SKM-1 treated with dmso at 0.1 percent for 144 hours (cell line): ENCODE data around the gene IMP4.
A peak's percentile ranks its signal among the peaks of the same experiment; 100 is the strongest.

ENCODE experiments used
- DNase-seq: peaks from one replicate; lab custom pipeline; 2025; ENCODE audit not compliant: unreplicated experiment; lab: John Stamatoyannopoulos, UW

IMP4 gene

DNA sequence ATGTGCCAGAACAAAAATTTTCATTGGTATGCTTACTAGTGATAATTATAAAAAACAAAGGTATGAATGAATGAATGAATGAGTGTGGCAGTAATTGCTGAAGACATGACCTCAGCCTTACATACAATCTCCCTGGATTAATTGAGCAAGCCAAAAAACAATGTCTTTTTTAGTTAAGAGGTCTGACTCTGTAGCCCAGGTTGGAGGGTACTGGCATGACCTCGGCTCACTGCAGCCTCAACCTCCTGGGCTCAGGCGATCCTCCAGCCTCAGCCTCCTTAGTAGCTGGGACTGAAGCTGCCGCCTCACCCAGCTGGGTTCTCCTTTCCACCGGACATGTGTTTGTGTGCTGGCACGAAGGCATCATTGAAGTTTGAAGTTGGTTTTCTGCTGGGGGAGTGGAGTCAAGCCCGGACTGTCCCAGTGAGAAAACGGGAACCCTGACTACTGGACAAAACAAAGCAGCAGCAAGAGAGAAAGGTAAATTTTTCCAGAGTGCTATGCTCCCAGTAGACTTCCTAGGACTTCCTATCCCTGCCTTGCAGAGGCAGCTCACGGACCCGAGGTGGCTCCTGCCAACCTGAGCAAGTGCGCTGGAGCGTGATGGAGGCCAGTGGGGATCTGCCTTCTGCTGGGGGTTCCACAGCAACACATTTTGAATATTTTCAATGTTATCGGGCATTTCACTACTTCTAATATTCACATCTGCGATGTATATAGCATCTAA is 6.4 kb upstream of the IMP4 start:
- no peak for DNase-seq

DNA sequence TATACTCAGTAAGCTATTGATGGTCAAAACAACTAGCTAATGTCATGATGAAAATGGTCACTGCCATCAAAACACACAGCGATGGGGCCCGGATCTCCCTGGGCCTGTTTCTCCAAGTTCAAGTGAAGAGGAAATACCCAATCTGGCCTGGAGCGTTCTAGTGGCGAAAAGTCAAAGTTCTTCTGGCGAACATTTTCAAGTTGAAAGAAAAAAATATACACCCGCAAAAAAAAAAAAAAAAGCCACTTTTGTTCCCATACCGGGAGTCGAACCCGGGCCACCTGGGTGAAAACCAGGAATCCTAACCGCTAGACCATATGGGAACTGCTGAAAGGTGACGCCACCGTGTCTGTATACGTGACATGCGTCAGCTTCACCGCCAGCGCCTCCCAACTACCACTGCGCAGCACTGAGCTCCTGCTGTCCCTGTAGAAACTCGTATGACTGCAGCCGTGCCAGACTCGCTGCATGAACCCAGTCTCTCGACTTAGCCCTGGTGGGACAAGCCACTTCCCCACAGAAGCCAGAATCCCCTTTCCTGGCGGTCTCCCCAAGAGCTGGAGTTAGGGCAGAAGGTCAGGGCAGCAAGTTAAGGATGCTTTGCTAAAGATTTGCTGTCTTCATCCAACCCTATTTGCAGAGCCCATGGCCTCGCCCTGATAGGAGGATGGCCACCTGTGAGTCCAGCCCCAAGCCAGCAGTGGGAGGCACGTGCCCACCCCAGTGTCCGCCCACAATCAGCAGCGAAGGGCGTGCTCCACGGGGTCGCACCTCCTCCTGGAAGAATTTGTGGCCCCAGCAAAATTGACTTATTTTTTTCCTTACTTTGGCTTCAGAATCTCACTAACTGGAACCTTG is 5.6 kb upstream of the IMP4 start:
- no peak for DNase-seq

DNA sequence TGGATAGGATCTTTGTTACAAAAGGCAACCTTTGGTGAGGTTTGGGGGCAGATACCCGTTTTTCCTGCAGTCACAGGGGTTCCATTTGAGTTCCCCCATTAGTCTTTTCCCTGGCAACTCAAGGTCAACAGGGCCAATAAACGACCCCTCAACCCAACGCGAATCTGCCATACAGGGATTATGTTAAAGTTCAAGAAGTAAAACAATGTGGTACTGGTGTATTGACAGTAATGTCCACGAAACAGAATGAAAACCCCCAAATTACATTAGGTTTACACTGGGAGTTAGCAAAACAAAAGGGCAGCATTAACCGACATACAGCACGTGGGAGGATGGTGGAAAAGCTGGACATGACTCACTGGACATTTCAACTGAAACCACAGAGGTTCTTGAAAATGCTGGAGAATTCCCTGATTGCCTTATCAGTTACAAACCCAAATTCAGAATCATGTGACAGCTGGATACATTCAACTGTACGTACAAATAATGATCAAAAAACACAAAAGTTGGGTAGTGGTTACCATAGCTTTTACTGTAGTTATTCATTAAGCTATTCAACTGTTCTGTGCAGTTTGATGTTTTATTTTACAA is 4.9 kb upstream of the IMP4 start:
- no peak for DNase-seq

DNA sequence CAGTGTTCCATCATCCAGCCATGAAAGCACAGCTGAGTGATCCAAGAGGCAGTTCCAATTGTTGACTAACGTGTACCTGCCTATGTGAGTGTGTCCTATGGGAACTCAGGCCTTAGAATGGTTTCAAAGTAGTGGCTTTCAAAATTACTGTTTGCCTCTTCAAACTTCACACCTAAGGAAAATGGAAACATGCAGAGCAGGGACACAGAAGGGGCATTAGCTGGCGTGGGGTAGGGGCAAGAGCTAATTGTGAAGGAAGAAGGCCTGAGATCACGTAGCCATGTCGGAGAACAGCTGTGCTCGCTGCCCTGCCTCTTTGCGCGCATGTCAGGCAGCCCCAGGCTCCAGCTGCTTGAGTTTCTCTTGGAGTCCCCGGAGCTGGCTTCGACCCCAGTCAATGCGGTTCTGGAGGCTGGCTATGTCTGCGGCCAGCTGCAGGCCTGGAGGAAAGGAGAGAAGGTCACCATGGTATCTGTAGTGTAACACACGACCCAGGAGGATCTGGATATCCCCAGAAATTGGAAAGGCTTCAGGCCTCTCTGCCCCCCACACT is 3.8 kb upstream of the IMP4 start:
- DNase-seq: no peak

DNA sequence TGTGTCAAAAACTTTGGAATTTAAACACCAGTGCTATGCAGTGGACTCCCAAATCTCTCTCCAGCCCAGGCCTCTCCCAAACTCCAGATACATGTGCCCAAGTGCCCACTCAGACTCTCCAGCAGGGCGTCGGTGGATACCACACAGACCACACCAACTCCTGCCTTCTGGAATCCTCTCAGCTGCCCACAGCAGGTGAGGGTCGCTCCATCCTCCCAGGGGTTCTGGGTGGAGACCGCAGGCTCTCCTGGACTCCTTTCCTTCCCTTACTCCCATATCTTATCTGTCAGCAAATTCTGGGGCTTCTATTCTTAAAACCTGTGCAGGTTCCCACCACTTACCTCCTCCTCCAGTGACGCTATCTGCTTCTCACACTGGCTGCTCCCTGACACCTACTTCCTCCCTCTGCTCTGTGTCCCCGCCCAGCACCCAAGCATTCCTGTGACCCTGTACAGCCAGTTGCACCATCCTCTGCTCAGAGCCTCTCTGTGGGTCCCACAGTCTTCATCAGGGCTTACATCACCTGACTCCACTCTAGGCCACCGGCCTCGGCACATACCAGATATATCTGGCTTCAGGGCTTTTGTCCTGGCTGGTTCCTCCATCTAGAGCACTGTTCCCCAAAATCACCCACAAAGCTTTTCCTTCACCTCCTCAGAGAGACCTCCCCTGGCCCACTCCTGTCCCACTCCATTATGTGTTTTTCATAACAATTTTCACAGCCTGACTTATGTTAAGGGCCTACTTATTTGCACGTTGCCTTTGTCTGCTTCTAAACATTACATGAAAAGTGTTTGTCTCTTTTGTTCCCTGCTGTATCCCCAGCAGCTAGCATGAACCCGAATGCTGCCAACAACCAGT is 2.6 kb upstream of the IMP4 start:
- DNase-seq: no peak

DNA sequence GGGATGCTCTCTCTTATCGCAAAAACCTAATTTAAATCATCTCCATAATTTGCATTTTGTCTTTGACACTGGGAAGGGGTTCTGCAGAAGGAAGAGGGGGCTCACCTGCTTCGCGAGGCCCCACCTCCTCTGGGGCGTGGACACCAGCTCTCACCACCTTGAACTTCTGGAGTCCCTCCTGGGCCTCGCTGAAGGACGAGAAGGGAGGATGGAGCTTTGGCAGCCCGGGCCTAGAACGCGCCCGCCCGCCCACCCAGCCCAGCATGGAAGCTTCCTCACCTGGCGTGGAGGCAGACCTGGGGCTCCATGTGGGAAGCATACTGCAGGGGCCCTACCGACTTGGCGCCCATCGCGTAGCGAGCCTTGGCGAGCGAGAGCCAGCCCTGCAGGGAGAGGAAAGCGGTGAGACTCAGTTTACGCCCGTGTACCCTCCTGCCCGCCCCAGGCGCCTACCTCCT is 1.1 kb upstream of the IMP4 start:
- no peak for DNase-seq

DNA sequence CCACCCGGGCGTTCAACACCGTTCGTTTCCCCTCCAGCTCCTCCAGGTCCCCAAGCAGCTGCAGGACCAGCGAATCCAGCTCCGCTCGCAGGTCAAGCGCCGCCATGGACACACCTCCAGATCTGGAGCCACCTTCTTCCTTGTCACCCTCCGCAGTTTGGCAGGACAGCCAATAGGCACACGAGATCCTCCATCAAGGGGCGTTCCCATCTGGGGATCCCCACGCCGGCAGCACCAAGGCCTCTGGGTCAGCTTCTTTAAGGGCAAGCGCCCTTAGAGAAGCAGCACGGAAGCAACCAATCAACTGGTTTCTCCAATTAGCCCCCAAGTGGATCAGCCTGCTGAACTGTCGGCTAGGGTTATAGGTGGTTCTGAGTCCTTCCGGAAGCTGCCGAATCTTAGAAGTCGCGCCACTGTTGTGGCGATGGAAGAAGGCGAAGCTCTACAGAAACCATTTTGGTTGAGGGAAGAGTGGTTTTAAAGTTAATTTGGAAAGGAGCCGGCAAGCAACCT is 621 bp upstream of the IMP4 start:
- peak; percentile 95 for DNase-seq

DNA sequence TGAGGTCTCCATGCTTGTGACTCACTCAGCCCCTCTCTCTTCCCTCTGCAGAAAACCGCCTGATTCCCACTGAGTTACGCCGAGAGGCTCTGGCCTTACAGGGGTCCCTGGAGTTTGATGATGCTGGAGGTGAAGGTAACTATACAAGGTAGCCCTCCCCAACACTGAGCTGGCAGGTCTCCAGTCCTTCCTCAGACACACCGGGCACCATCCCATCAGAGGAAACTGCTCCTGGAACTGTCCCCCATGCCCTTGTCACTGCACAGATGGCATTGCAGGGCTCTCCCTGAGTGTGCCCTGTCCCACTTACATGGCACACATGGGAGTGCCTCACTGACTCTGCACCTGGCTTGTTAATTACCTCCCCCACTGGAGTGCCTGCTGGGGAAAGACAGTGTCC is 1.9 kb downstream of the IMP4 start:
- no peak for DNase-seq

DNA sequence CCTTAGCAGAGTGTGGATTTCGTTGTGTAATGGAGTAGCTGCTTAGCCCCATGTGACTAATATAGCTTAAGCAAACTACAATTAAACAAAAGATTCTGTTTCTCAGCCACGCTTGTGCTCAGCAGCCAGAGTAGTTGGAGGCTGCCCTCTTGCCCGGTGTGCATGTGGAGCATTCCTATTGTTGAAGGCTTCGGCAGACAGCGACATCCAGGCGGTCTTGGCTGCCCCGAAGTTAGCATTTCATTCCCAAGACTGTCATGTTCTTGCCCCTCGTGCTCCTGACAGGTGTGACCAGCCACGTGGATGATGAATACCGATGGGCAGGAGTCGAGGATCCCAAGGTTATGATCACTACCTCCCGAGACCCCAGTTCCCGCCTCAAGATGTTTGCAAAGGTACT is 2.4 kb downstream of the IMP4 start:
- no peak for DNase-seq

DNA sequence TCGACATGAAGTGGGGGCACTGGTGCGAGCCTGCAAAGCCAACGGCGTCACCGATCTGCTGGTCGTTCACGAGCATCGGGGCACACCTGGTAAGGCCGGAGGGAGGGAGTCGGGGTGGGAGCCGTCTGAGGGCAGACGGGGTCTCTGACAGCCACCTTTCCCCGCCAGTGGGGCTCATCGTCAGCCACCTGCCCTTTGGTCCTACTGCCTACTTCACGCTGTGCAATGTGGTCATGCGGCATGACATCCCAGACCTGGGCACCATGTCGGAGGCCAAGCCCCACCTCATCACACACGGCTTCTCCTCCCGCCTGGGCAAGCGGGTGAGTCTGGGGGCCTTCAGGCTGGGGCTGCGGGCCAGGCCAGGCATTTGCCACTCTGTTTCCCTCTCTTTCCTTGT is 2.9 kb downstream of the IMP4 start:
- no peak for DNase-seq

DNA sequence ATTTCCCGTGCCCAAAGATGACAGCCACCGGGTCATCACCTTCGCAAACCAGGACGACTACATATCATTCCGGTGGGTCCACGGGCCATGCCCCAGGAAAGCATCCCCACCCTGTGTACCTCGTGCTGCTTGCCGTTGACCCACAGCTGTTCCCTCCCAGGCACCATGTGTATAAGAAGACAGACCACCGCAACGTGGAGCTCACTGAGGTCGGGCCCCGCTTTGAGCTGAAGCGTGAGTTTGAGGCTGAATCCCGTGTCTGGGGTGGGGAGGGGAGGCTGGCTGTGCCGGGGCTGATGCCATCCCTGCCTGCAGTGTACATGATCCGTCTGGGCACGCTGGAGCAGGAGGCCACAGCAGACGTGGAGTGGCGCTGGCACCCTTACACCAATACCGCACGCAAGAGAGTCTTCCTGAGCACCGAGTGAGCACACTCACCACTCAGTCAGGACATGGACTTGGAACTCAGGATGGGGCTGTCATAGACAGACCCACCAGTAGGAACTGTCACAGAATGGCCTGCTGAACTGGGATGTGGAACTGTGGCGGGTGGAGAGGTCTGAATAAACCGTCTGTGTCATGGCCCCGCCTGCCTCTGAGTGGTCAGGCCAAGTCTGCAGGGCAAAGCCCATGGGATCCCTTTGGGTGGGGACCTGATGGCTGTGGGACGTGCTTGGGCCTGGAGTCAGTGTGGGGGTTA is 3.5 kb downstream of the IMP4 start:
- no peak for DNase-seq

DNA sequence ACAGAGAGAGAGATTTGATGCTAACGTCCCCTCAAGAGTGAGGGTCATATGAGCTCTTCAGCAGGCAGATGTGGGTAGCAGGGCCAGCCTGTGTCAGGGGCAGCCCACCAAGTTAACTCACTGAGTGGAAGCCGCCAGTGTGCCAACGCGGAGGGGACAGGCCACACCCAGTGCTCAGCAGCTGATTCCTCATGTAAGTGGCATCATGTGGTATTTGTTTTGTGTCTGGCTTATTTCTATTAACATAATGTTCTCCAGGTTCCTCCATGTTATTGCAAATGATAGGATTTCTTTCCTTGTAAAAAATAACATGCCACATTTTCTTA is 4.0 kb downstream of the IMP4 start:
- DNase-seq: no peak

DNA sequence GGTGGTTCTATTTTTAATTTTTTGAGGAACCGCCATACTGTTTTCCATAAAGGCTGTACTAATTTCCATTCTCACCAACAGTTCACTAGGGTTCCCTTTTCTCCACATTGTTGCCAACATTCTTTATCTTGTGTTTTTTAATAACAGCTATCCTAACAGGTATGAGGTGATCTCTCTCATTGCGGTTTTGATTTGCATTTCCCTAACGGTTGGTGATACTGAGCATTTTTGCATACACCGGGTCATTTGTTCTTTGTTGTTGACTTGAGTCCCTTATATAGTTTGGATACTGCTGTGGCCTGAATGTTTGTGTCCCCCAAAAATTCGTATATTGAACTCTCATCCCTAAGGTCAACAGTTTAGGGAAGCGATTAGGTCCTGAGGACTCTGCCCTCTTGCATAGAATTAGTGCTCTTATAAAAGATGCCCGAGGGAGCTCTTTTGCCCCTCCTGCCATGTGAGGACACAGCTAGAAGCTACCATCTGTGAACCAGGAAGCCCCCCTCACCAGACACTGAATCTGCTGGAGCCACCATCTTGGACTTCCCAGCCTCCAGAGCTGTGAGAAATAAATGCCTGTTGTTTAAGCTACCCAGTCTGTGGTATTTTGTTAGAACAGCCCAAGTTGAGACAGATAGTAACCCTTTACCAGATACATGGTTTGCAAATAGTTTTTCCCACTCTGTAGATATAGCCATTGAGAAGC is 4.7 kb downstream of the IMP4 start:
- DNase-seq: no peak

DNA sequence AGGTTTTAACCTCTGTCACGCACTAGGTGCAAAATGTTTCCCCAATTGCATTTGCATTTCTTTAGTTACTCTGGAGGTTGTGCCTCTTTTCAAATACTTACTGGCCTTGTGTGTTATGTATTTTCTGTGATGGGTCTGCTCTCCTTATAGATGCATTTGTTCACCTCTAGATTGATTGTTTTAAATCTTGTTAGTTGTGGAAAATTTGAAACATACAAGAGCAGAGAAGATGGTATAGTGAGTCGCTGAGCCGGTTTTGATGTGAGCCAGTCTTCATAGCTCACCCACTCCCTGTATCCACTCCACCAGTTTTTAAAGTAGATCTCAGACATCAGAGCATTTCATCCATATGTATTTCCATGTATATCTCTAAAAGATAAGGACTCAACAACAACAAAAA is 6.5 kb downstream of the IMP4 start:
- no peak for DNase-seq

DNA sequence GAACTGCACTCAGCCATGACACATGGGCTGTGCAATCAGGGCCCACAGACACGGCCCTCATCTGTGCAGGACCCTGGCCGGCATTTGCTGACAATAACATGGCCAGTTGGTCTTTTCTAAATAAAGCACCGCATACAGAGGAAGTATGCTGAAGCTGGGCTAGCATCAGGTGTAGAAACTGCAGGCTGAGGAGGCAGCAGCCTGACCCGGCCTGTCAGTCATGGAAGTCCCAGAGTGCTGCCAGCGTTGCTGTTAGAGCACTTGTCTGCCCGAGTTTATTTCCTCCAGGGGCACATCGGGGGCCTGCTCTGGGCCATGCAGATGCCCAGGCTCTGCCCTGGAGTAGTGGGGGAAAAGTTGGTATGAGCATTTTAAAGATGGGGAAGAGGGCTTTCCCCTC is 9.0 kb downstream of the IMP4 start:
- no peak for DNase-seq

DNA sequence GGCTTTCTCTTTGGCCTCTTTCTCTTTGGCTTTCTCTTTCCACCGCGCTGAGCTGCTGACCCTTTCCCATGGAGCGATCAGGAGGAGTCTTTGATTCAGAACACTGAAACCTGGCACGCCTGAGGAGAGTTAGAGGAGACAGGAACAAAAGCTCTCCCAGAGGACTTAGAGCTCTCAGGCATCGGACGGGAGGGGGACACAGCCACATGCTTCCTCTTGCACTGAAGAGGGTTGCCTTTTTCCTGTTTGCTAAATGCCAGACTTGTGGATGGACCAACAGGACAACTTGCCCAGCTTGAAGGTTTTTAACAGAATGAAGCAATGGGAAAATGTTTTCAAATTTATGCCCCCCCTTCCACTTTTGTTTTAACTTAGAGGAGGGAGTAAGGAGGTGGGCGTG is 9.5 kb downstream of the IMP4 start:
- DNase-seq: no peak

DNA sequence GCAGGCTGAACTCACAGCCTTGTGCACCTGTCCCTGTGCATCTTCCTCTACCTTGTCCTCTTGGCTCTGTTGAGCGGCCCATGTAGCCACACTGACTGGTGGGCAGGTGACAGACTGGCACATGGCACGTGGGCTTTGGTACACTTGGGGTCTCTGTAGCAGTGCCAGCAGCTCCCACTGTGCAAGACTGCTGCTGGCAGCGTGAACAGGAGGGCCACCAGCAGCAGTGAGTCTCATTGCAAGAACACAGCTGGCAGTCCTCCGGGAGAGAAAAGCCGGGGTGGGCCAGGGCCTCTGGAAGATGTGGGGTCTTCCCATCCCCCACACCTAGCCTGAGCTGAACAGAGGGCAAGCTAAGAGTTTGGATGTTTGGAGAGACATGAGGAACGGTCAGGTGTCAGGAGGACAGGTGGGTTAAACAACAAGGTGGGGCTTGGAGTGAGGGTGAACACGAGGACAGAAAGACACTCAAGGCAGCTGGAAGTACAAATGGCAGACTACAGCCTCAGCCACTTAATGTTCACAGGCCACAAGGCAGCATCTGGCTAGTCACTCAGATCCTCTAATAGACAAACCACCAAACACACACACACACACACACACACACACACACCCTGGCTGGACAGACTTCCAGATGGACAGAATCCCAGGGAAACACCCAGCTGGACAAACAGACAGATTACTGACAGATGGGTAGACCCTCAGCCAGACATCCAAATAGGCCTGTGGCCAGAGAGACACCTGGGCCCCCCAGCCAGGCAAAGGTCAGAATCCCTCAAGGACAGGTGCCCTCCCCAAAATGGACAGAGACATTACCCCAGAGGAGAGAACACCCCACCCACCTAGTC is 10.8 kb downstream of the IMP4 start:
- no peak for DNase-seq

DNA sequence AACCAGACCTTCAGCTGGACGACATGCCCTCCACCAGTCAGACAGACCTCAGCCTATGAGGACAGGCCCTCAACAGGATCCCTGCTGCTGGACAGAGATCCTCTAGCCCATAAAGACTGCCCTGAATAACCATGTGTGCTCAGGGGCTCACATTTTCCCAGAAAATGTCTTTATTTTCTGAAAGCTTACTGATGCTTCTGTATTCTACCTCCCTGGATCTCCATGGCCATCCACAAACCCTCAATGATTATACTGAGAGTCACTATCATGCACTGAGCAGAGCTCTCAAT is 11.4 kb downstream of the IMP4 start:
- no peak for DNase-seq

DNA sequence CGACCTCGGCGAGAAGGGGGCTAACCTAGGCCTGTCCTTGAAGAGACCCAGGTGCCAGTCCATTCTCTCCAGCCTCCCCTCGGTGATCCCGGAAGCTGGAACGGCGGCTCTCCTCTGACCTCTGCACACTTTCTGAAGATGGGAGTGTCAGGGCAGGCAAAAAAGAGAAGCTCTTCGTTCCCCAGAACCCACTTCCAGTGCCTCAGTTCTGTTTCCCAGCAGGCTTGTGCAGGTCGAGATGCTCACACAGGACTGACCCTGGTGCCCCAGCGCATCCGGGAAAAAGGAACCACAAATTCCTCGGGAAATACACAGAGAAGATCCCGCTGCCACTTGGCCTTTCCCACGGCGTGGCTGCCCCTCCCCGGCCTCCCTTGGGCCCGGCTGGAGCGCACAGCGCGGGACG is 12.5 kb downstream of the IMP4 start:
- DNase-seq: peak; percentile 24
